ENCODE measurements around the gene ZNF532. TPM values are rescaled to one million over a fixed set of nuclear protein-coding genes. Genes with fewer than 3 reads are reported as not detected.

The ZNF532 gene
- total RNA-seq, 8 experiments from 2014 or later, result 28.6 to 161 (median 137) TPM

DNA sequence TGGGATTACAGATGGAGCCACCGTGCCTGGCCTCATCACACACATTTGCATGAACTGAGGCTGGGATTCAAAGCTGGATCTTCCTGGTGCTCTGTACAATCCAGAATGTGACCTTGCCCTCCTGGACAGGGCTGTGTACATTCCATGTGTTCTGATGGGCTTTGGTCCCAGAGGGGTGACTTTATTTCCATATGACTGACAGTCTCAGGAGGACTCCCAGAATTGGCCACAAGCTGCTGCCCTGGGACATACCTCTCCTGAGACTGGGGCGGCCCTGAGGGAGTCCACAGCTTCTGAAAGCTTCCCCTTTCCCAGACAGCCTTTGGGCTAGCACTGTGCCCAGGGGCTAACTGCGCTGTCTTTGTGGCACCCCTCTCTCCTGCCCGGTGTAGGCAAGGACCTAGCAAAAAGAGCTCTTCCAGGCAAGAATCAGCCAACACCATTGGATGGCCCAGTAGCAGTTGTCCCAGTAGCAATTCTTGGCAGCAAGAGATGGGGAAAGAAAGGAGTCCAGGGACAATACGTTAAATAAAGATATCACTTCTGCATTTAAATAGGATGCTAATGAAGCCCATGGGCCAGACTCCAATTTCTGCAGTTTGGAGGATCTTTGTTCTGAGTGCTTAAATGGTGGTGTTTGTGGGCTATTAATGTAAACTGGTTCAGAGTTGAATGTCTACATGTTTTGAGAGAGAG lies 26.4 kb upstream of the ZNF532 start:
- 20 to 100% (median 79%) methylated on average over 1 to 3 of the region's 5 CpGs; no CpG with 5 or more reads in 3 of the 10 experiments for WGBS, 10 experiments

GRCh38 chr18:58838946-58839345 lies 25.7 kb upstream of the ZNF532 start:
- Histone ChIP-seq H3K4me1 (replicated peaks in 1 of 2) (peaks cover 13% of the 10 kb centered on the region in 2 donors), H3K4me3 (no peak overlapping the region), H3K27ac (no peak overlapping the region)
- ATAC-seq (replicated peaks in 6 of 8), result no peak
- WGBS, 10 experiments, result 80 to 100% (median 94%) methylated on average over 1 to 6 of the region's 6 CpGs; no CpG with 5 or more reads in 5 of the 10 experiments
- in situ Hi-C loops (cut with MboI; ENCODE audit: low pct_unique_long_range_greater_than_20kb in 2 of 9, low sequenced_read_pairs in 9 of 9, unreplicated experiment in 9 of 9), result no loop called here

More for the DNA sequence above, 26.4 kb upstream of the ZNF532 start:
- in situ Hi-C loops (cut with MboI; ENCODE audit: low pct_unique_long_range_greater_than_20kb in 2 of 9, low sequenced_read_pairs in 9 of 9, unreplicated experiment in 9 of 9), result no loop called here
- H3K4me3 ChIP-seq, result no peak overlapping the region
- peaks cover 6 to 8% of the 10 kb centered on the region in 2 donors for H3K4me1 ChIP-seq (replicated peaks in 1 of 2)
- no peak overlapping the region for H3K27ac ChIP-seq
- ATAC-seq (replicated peaks in 6 of 8), result peak in 5 of 8 experiments; percentile 26 to 47 (median 35)

GRCh38 chr18:58842978-58843687 lies 21.5 kb upstream of the ZNF532 start:
- ATAC-seq (replicated peaks in 6 of 8), result peak in 5 of 8 experiments; percentile 70 to 96 (median 76)
- H3K4me1 ChIP-seq (replicated peaks in 1 of 2), result peaks cover 24 to 45% of the 10 kb centered on the region in 2 donors
- no peak overlapping the region for H3K4me3 ChIP-seq
- WGBS, 10 experiments, result 0 to 100% (median 75%) methylated on average over 2 to 9 of the region's 11 CpGs; no CpG with 5 or more reads in 1 of the 10 experiments
- in situ Hi-C loops (cut with MboI; ENCODE audit: low pct_unique_long_range_greater_than_20kb in 2 of 9, low sequenced_read_pairs in 9 of 9, unreplicated experiment in 9 of 9), result no loop called here
- peak overlapping the region in 1 of 2 donors; percentile 4 for H3K27ac ChIP-seq

DNA sequence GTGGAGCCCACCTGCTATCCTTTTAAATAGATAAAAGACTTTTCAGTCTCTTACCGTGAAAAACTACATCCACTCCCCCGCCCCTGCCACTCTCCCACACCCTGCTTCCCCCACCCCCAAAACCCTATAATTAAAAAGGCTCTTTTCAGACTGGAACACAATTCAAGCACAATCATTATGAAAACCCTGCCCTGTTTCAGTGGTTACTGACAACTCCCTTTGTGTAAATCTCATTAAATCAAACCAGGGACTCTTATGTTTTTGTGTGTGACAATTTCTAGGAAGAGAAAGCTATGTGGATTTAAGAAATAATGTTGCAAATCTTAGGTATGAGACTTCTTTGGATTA lies 21.0 kb upstream of the ZNF532 start:
- Histone ChIP-seq H3K27ac (no peak overlapping the region), H3K4me3 (no peak overlapping the region), H3K4me1 (replicated peaks in 1 of 2) (peaks cover 26 to 47% of the 10 kb centered on the region in 2 donors)
- WGBS, 10 experiments, result no CpG with 5 or more reads among the region's 2 CpGs
- in situ Hi-C loops (cut with MboI; ENCODE audit: low pct_unique_long_range_greater_than_20kb in 2 of 9, low sequenced_read_pairs in 9 of 9, unreplicated experiment in 9 of 9), result no loop called here
- peak in 6 of 8 experiments; percentile 17 to 61 (median 38) for ATAC-seq (replicated peaks in 6 of 8)

GRCh38 chr18:58844871-58845270 lies 19.8 kb upstream of the ZNF532 start:
- H3K4me1 ChIP-seq (replicated peaks in 1 of 2), result peaks cover 26 to 47% of the 10 kb centered on the region in 2 donors
- WGBS, 10 experiments, result 50 to 100% (median 80%) methylated on average over 1 to 4 of the region's 4 CpGs; no CpG with 5 or more reads in 3 of the 10 experiments
- in situ Hi-C loops (cut with MboI; ENCODE audit: low pct_unique_long_range_greater_than_20kb in 2 of 9, low sequenced_read_pairs in 9 of 9, unreplicated experiment in 9 of 9), result no loop called here
- no peak overlapping the region for H3K27ac ChIP-seq
- H3K4me3 ChIP-seq, result no peak overlapping the region
- ATAC-seq (replicated peaks in 6 of 8), result no peak

DNA sequence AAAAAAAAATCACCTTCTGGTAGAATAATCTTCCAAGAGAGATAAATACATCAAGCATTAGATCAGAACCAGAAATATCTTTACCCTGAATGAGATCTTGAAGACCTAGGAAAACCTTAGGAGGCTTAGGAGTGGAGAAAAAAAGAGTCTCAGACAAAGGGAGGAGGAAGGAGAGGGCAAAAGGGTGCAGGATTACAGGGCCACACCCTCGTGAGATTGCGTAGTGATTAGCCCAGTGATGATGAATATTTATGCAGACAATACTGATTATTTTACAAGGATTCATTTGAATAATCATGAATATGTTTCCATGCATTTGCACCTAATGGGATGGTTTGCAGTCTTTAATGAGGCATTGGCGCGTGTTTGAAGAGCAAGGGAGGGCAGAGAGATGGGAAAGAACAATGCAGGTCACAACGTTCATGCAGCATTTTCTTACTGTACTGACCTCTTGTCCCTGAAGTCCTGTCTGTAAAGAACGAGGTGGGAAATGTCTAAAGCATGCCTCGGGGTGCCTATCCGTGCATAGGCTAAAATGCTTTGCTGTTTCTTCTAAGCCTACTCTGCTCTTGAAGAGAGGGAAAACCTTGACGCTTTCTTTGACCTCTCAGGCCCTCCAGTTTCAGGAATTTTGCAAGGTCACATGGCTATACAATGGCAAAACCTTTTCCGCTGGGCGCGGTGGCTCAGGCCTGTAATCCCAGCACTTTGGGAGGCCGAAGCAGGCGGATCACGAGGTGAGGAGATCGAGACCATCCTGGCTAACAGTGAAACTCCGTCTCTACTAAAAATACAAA lies 18.6 kb upstream of the ZNF532 start:
- H3K27ac ChIP-seq, result no peak overlapping the region
- 7 to 91% (median 74%) methylated on average over 5 to 13 of the region's 17 CpGs for WGBS, 10 experiments
- in situ Hi-C loops (cut with MboI; ENCODE audit: low pct_unique_long_range_greater_than_20kb in 2 of 9, low sequenced_read_pairs in 9 of 9, unreplicated experiment in 9 of 9), result no loop called here
- peak in 4 of 8 experiments; percentile 9 to 84 (median 58) for ATAC-seq (replicated peaks in 6 of 8)
- H3K4me1 ChIP-seq (replicated peaks in 1 of 2), result peaks cover 32 to 57% of the 10 kb centered on the region in 2 donors
- H3K4me3 ChIP-seq, result no peak overlapping the region

DNA sequence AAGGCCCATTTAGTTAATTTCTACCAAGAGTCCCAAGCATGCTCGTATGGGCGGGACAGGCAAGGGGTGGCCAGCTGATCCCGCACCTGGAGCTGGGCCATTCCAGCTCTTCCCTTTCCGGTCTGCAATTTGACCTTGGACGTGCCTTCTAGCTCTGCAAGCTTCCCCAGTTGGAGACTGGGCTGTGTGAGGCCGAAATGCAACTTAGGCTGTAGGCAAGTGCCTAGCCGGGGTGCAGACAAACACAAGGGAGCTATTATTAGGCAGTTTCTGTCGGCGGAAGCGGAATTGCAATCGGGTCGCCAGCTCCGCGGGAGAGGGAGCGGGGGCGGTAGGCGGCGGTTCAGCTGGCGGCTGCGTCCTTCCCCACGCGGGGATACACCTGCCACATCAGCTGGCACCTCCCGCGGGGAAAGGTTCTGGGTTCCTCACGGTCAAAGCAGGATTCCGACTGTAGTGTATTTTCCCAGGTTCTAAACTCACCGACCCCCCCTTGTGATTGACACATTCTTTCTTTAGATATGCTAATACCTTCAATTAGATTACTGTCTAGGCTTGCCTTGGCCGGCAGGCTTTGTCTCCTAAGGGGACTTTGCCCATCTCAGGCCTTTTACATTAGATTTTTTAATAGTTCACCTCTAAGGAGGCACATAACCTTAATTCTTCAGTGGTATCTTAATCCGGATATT lies 17.1 kb upstream of the ZNF532 start:
- Histone ChIP-seq H3K27ac (peak overlapping the region; percentile 50 to 56), H3K4me3 (peak overlapping the region in 2 of 5 donors; percentile 0 to 7), H3K4me1 (replicated peaks in 1 of 2) (peaks cover 41 to 68% of the 10 kb centered on the region in 2 donors)
- in situ Hi-C loops (cut with MboI; ENCODE audit: low pct_unique_long_range_greater_than_20kb in 2 of 9, low sequenced_read_pairs in 9 of 9, unreplicated experiment in 9 of 9), result no loop called here
- 20 to 85% (median 39%) methylated on average over 2 to 21 of the region's 29 CpGs; no CpG with 5 or more reads in 4 of the 10 experiments for WGBS, 10 experiments
- peak in 4 of 8 experiments; percentile 35 to 74 (median 64) for ATAC-seq (replicated peaks in 6 of 8)

DNA sequence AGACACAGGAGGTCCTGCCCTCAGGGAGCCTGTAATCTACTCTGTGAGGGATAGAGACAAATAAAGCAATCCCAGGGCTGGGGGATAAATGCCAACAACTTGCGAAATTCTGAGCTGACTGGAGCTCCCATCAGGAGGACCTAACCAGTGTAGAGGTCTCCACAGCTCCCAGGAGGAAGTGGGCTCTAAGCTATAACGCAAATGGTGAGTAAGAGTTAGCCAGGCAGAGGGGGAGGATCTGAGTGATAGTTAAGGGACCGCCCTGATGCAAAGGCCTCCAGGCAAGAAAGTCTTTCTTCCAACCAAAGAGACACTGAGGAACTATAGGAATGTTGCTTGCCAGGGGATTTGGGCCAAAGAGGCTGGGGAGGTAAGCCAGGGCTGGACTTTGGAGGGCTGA lies 16.0 kb upstream of the ZNF532 start:
- ATAC-seq (replicated peaks in 6 of 8), result peak in 1 of 8 experiments; percentile 5
- Histone ChIP-seq H3K4me1 (replicated peaks in 1 of 2) (peaks cover 33 to 58% of the 10 kb centered on the region in 2 donors), H3K27ac (no peak overlapping the region), H3K4me3 (no peak overlapping the region)
- in situ Hi-C loops (cut with MboI; ENCODE audit: low pct_unique_long_range_greater_than_20kb in 2 of 9, low sequenced_read_pairs in 9 of 9, unreplicated experiment in 9 of 9), result no loop called here
- WGBS, 10 experiments, result 53 to 100% (median 73%) methylated on average over 1 to 3 of the region's 3 CpGs; no CpG with 5 or more reads in 3 of the 10 experiments

- no peak overlapping the region for H3K27ac ChIP-seq
- H3K4me3 ChIP-seq, result no peak overlapping the region
- peak in 1 of 8 experiments; percentile 4 for ATAC-seq (replicated peaks in 6 of 8)
- WGBS, 10 experiments, result 33 to 87% (median 70%) methylated on average over 1 to 10 of the region's 12 CpGs
- peaks cover 25 to 41% of the 10 kb centered on the region in 2 donors for H3K4me1 ChIP-seq (replicated peaks in 1 of 2)
- in situ Hi-C loops (cut with MboI; ENCODE audit: low pct_unique_long_range_greater_than_20kb in 2 of 9, low sequenced_read_pairs in 9 of 9, unreplicated experiment in 9 of 9), result no loop called here
Measured at GRCh38 chr18:58850786-58851469, 13.7 kb upstream of the ZNF532 start.

DNA sequence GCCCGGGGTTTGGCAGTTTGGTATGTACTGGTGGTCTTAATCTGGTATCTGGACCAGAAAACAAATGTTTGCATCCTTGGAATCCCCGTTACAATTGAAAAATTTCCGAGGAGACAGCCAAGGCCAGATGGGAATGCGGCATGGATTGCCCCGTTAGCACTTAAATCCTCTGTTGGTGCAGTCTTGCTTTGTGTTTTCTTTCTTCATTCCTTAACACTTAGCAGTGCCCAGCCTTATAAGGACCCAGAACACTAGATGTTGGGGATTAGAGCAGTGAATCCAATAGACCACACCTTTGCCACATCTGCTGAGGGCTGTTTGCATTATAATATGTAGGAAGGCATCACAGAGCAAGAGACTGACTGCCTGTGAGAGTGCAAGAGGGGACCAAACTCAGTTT lies 12.8 kb upstream of the ZNF532 start:
- ATAC-seq (replicated peaks in 6 of 8), result peak in 5 of 8 experiments; percentile 28 to 83 (median 40)

GRCh38 chr18:58852629-58853028 lies 12.0 kb upstream of the ZNF532 start:
- WGBS, 10 experiments, result 90 to 100% (median 100%) methylated on average over 1 to 4 of the region's 4 CpGs; no CpG with 5 or more reads in 3 of the 10 experiments
- no peak for ATAC-seq (replicated peaks in 6 of 8)
- no peak overlapping the region for H3K4me3 ChIP-seq
- no peak overlapping the region for H3K27ac ChIP-seq
- peaks cover 22 to 27% of the 10 kb centered on the region in 2 donors for H3K4me1 ChIP-seq (replicated peaks in 1 of 2)
- in situ Hi-C loops (cut with MboI; ENCODE audit: low pct_unique_long_range_greater_than_20kb in 2 of 9, low sequenced_read_pairs in 9 of 9, unreplicated experiment in 9 of 9), result no loop called here

More for the DNA sequence above, 12.8 kb upstream of the ZNF532 start:
- in situ Hi-C loops (cut with MboI; ENCODE audit: low pct_unique_long_range_greater_than_20kb in 2 of 9, low sequenced_read_pairs in 9 of 9, unreplicated experiment in 9 of 9), result no loop called here
- H3K4me1 ChIP-seq (replicated peaks in 1 of 2), result peaks cover 25 to 33% of the 10 kb centered on the region in 2 donors
- no peak overlapping the region for H3K4me3 ChIP-seq
- whole genome bisulfite sequencing, 10 experiments, result 36 to 80% (median 53%) methylated on average over 1 to 4 of the region's 5 CpGs; no CpG with 5 or more reads in 2 of the 10 experiments
- no peak overlapping the region for H3K27ac ChIP-seq

- in situ Hi-C loops (cut with MboI; ENCODE audit: low pct_unique_long_range_greater_than_20kb in 2 of 9, low sequenced_read_pairs in 9 of 9, unreplicated experiment in 9 of 9), result no loop called here
- WGBS, 10 experiments, result 60 to 95% (median 89%) methylated on average over 1 to 3 of the region's 3 CpGs; no CpG with 5 or more reads in 2 of the 10 experiments
- no peak overlapping the region for H3K4me3 ChIP-seq
- peaks cover 15 to 21% of the 10 kb centered on the region in 2 donors for H3K4me1 ChIP-seq (replicated peaks in 1 of 2)
- H3K27ac ChIP-seq, result no peak overlapping the region
- no peak for ATAC-seq (replicated peaks in 6 of 8)
Measured at GRCh38 chr18:58853561-58853960, 11.1 kb upstream of the ZNF532 start.

All from motor neuron (in vitro differentiated cells).